IMR-90 (cell line): ENCODE data around the gene AOPEP. TPM values are rescaled to one million over a fixed set of nuclear protein-coding genes. Genes with fewer than 3 reads are reported as not detected.

Source experiments
- ATAC-seq: fragments of 200-7000 bp; cut with Tn5 transposase; 2 replicates; pipeline ENCODE4 v1.9.1; 2020; ENCODE audit warnings: low read depth, mild to moderate bottlenecking, moderate library complexity
- BruUV-seq: library from RNA; stranded (reverse); fragments of 400-500 nt; replicated peaks from 2 replicates; lab custom pipeline; 2021; lab: Mats Ljungman, UMichigan
- CTCF ChIA-PET: fragments of 300-600 bp; formaldehyde crosslinking; extraction: SDS; loops from one replicate; lab custom pipeline; 2021; ENCODE audit warnings: antibody characterized with exemption; lab: Yijun Ruan, JAX
- POLR2A ChIA-PET: fragments of 300-600 bp; sonication (Branson Sonifier 250); formaldehyde crosslinking; loops from one replicate; lab custom pipeline; 2022; ENCODE audit warnings: antibody characterized with exemption; ENCODE audit not compliant: unreplicated experiment; lab: Charles Lee
- DNase-seq: peaks from one replicate; pipeline ENCODE4 v3.0.0; 2013
- H2AFZ ChIP-seq: replicated peaks from 2 replicates; pipeline ENCODE3; 2013; ENCODE audit warnings: low read length, mild to moderate bottlenecking; ENCODE audit not compliant: poor library complexity
- H2AK5ac ChIP-seq: 2 replicates; pipeline ENCODE4 v1.6.1; 2013; ENCODE audit warnings: low read depth, low read length, inconsistent platforms
- H2AK9ac ChIP-seq: replicated peaks from 2 replicates; pipeline ENCODE3; 2013; ENCODE audit warnings: mild to moderate bottlenecking, low read depth, low read length, moderate library complexity; ENCODE audit not compliant: poor library complexity
- H2BK120ac ChIP-seq: 2 replicates; pipeline ENCODE4 v1.6.1; 2013; ENCODE audit warnings: low read depth, low read length, inconsistent platforms
- H2BK15ac ChIP-seq: 3 replicates; pipeline ENCODE4 v1.6.1; 2013; ENCODE audit warnings: low read depth, low read length, inconsistent platforms
- H2BK20ac ChIP-seq: 2 replicates; pipeline ENCODE4 v1.6.1; 2013; ENCODE audit warnings: low read depth, mild to moderate bottlenecking, inconsistent platforms, low read length, moderate library complexity
- H2BK5ac ChIP-seq: 2 replicates; pipeline ENCODE4 v1.6.1; 2013; ENCODE audit warnings: mild to moderate bottlenecking, low read depth, low read length, inconsistent platforms; ENCODE audit not compliant: poor library complexity, severe bottlenecking
- H3K14ac ChIP-seq: replicated peaks from 2 replicates; pipeline ENCODE4 v1.6.1; 2013; ENCODE audit warnings: low read depth, low read length, inconsistent platforms
- H3K18ac ChIP-seq: 2 replicates; pipeline ENCODE4 v1.6.1; 2013; ENCODE audit warnings: low read depth, low read length, control low read depth
- H3K23ac ChIP-seq: 2 replicates; pipeline ENCODE4 v1.6.1; 2013; ENCODE audit warnings: low read depth, low read length, inconsistent platforms
- H3K27ac ChIP-seq: 2 replicates; pipeline ENCODE4 v1.5.1; 2013; ENCODE audit warnings: mild to moderate bottlenecking, control low read depth, low read length; ENCODE audit not compliant: insufficient read depth
- H3K27me3 ChIP-seq: 2 replicates; pipeline ENCODE4 v1.6.1; 2013; ENCODE audit warnings: low read length; ENCODE audit not compliant: control insufficient read depth, insufficient read depth
- H3K36me3 ChIP-seq: 2 replicates; pipeline ENCODE4 v1.6.1; 2013; ENCODE audit warnings: low read length, mixed read lengths; ENCODE audit not compliant: control insufficient read depth, insufficient read depth
- H3K4ac ChIP-seq: 2 replicates; pipeline ENCODE4 v1.6.1; 2013; ENCODE audit warnings: low read depth, low read length, inconsistent platforms
- H3K4me1 ChIP-seq: 2 replicates; pipeline ENCODE4 v1.6.1; 2013; ENCODE audit warnings: low read length, mixed read lengths; ENCODE audit not compliant: control insufficient read depth, insufficient read depth
- H3K4me2 ChIP-seq: 2 replicates; pipeline ENCODE4 v1.6.1; 2013; ENCODE audit warnings: low read depth, mild to moderate bottlenecking, control low read depth, low read length, moderate library complexity
- H3K4me3 ChIP-seq: 2 replicates; pipeline ENCODE4 v1.5.1; 2013; ENCODE audit warnings: low read depth, mild to moderate bottlenecking, control low read depth, low read length, moderate library complexity; ENCODE audit not compliant: insufficient read depth
- H3K56ac ChIP-seq: 2 replicates; pipeline ENCODE4 v1.6.1; 2013; ENCODE audit warnings: low read length, inconsistent platforms; ENCODE audit not compliant: insufficient read depth; ENCODE audit errors: extremely low read depth
- H3K79me1 ChIP-seq, 2 experiments: 2 replicates each; pipeline ENCODE4 v1.6.1; 2013; ENCODE audit warnings: low read length in 2 of 2, inconsistent platforms in 1 of 2, low read depth in 1 of 2
- H3K9ac ChIP-seq: 2 replicates; pipeline ENCODE4 v1.6.1; 2013; ENCODE audit warnings: low read depth, low read length, control low read depth
- H3K9me1 ChIP-seq: 2 replicates; pipeline ENCODE4 v1.6.1; 2013; ENCODE audit warnings: low read length, inconsistent platforms; ENCODE audit not compliant: insufficient read depth
- H3K9me3 ChIP-seq: 2 replicates; pipeline ENCODE4 v1.6.1; 2013; ENCODE audit warnings: low read length; ENCODE audit not compliant: control insufficient read depth, insufficient read depth
- H4K20me1 ChIP-seq: 2 replicates; pipeline ENCODE4 v1.6.1; 2013; ENCODE audit warnings: low read length, inconsistent platforms; ENCODE audit not compliant: insufficient read depth
- H4K5ac ChIP-seq: 2 replicates; pipeline ENCODE4 v1.6.1; 2013; ENCODE audit warnings: mild to moderate bottlenecking, low read depth, low read length, control low read depth
- H4K8ac ChIP-seq, 2 experiments: 2 replicates each; pipeline ENCODE4 v1.6.1; 2013; ENCODE audit warnings: low read depth in 2 of 2, low read length in 2 of 2, control low read depth in 1 of 2, inconsistent platforms in 1 of 2
- H4K91ac ChIP-seq: 2 replicates; pipeline ENCODE4 v1.6.1; 2013; ENCODE audit warnings: low read depth, low read length, inconsistent platforms; ENCODE audit not compliant: insufficient read depth
- MXI1 ChIP-seq: IDR thresholded peaks from 2 replicates; pipeline ENCODE4 v1.6.1; 2012; ENCODE audit warnings: low read depth, mild to moderate bottlenecking, low read length, moderate library complexity, borderline replicate concordance
- RAD21 ChIP-seq: IDR thresholded peaks from 2 replicates; pipeline ENCODE4 v1.6.1; 2012; ENCODE audit warnings: low read length, improper control_type of control experiment
- WGBS, 2 experiments: methylation state at CpG; one replicate each; pipeline versions ENCODE4 v1.1.5 to v1.1.7; 2013; ENCODE audit warnings: missing lambda C conversion rate in 2 of 2; ENCODE audit not compliant: insufficient read length in 1 of 2; ENCODE audit errors: extremely low coverage in 2 of 2; 5-methylcytosine and 5-hydroxymethylcytosine counted together
- dilution Hi-C: fragments of 300-500 bp; cut with HindIII; formaldehyde crosslinking; loops from one replicate; pipeline ENCODE4 v1.14.3; 2018; ENCODE audit warnings: low sequenced_read_pairs; ENCODE audit not compliant: unreplicated experiment
- in situ Hi-C: fragments of 300-500 bp; cut with MboI; formaldehyde crosslinking; loops from 3 replicates; pipeline ENCODE4 v1.14.3; 2019; ENCODE audit warnings: low sequenced_read_pairs, inconsistent platforms, mixed read lengths
- intact Hi-C: fragments of 100-400 bp; cut with micrococcal nuclease; formaldehyde crosslinking; loops from 2 replicates; pipeline ENCODE4 v1.10.0; 2022
- polyA plus RNA-seq, 3 experiments: library from polyadenylated mRNA; depleted of rRNA; stranded (reverse); fragments of >200 nt; gene quantifications; 2 replicates each; pipeline ENCODE4 v1.2.3, GENCODE V29; 2012; ENCODE audit warnings: low replicate concordance in 1 of 3
- total RNA-seq: library from RNA; depleted of rRNA; stranded (reverse); fragments of >200 nt; gene quantifications from 2 replicates; pipeline ENCODE4 v1.2.3, GENCODE V29; 2012

AOPEP gene
- total and polyA plus RNA-seq, 2 of the 4 experiments (the other 2 are of a cell fraction) = 34.9 to 38.7 TPM

DNA sequence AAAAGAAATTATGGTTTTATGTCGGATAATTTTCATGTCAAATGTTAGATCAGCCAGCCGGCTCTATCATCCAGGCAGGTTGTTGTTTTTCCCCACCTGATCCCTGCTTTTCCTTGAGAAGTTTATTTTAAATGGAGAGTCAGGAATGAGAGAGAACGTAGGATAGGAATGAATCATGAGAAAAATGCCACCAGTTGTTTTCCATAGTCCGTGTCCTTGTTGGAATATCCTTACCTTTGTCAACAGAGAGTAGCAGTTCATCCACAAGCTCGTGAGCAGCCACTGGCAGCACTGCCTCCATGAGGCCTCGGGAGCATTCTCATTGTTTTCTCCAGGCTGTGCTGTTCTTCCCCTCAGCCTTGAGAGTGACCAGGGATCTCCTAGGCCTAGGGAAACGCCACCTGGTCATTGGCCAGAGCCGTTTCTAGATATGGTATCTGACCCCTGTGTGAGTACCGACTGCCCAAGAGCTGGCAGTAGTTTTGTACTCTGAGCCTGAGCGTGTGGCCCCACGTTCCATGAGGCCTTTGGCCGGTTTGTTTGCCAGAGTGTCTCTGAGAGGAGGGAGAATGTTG is 297.7 kb downstream of the AOPEP start:
- Histone ChIP-seq H3K56ac (peak overlapping the region; percentile 63; the same call in 1 of the 2 replicates), H3K27me3 (no peaks in the 10 kb centered on the region), H3K9ac (no peak overlapping the region), H2AK5ac (peak overlapping the region; percentile 77), H3K36me3 (peaks cover 32% of the 10 kb centered on the region), H3K18ac (peak overlapping the region; percentile 1), H4K91ac (peak overlapping the region; percentile 51), H2BK15ac (peak overlapping the region; percentile 13; the same call in 2 of the 3 replicates), H3K27ac (peak overlapping the region; percentile 79), H3K23ac (peak overlapping the region; percentile 61; the same call in 1 of the 2 replicates), H3K4ac (peak overlapping the region; percentile 81), H3K9me3 (no peaks in the 10 kb centered on the region), H3K4me1 (peaks cover 35% of the 10 kb centered on the region), H4K8ac (peak overlapping the region; percentile 12 to 77; a peak in 3 of 4 replicates), H3K4me3 (no peak overlapping the region), H3K4me2 (no peak overlapping the region; the same call in 1 of the 2 replicates), H4K20me1 (peaks cover 31% of the 10 kb centered on the region), H3K79me1 (peaks cover 18 to 89% of the 10 kb centered on the region in 2 experiments), H4K5ac (peak overlapping the region; percentile 2), H2AFZ (peak overlapping the region; percentile 23), H2BK20ac (peak overlapping the region; percentile 71), H2AK9ac (no peak overlapping the region), H2BK120ac (peak overlapping the region; percentile 80), H3K9me1 (peaks cover 37% of the 10 kb centered on the region), H2BK5ac (peak overlapping the region; percentile 80), H3K14ac (peak overlapping the region; percentile 67)
- TF ChIP-seq MXI1 = no peak
- 0 out of 2 replicates have a peak, but pooled peaks have one; percentile 11 for TF ChIP-seq RAD21
- ATAC-seq = peak; percentile 2
- BruUV-seq = no TSS peak
- WGBS, 2 experiments = 51% methylated on average over 5 of the region's 12 CpGs; no CpG with 5 or more reads in 1 of the 2 experiments
- dilution Hi-C loops (no loop called here), intact Hi-C loops (no loop called here), in situ Hi-C loops (loop anchor here (10.0 kb wide), 1 partner anchor 239 kb away; no protein-coding TSS in a partner anchor)
- DNase-seq = no peak
- POLR2A ChIA-PET = no interaction called here
- CTCF ChIA-PET = interaction anchor here (1.1 kb wide), 1 partner anchor 78 kb away, joined by 3 read pairs; no protein-coding TSS in a partner anchor
